NCI-H128 (cell line): Measurements from ENCODE around the gene LYZL6.

Experiments
- DNase-seq: peaks from one replicate; lab custom pipeline; 2025; ENCODE audit not compliant: unreplicated experiment; lab: John Stamatoyannopoulos, UW

Gene LYZL6, protein sequence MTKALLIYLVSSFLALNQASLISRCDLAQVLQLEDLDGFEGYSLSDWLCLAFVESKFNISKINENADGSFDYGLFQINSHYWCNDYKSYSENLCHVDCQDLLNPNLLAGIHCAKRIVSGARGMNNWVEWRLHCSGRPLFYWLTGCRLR

DNA sequence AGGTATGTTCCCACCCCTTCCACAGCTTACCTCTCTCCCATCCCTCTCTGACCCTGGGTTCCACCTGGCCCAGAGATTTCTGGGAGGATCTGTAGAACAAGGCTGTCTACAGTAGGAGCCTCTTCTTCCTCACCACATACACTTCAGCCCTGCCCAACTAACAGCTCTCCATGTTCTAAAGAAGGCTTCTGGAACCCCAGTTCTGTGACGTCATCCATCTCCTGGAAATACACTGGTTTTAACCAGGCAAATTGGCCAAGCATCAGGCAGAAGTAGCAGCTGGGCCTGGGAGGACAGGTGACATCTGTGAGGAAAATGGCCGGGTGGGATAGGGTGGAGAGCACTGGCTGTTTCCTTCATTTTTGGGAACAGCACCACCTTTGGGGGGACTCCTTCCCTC is at the start of gene LYZL6:
Gene LYZL6, minus strand, starts transcription at position 177 of the 400 bp plus-strand sequence. CDS start 4,357 bp downstream, outside the sequence.
- no peak for DNase-seq

DNA sequence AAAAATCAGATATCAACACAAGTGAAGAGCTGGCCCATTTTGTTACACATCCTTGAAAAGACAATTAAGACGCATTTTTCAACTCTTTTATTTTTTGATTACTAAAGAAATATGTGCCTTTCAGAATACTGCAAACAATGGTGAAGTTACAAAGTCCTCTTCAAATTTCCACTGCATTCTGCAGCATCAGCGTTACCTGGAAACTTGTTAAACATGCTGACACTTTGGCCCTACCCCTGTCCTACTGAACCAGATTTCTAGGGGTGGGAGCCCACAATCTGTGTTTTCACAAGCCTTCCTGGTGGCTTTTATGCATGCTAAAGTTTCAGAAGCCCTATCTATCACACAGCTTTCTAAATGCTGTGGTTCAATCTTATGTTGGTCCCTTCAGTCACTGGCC is 47.6 kb upstream of the LYZL6 start:
- no peak for DNase-seq

DNA sequence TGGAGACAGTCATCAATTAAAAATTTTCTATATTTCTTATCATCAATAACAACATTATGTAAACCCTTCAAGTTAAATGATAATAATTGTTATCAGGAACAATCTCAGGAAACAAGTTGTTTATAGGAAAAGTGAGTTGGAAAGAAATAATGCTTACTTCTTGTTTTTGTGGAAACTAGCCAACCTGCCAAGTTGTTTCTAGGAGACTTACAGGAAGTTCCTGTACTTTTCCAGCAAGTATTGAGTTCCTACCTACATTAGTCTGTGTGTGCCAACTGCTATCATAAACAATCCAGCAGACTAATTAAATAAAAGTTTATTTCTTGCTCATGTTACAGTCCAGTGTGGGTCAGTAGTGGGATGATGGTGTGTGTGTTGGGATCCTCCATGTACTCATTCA is 44.7 kb upstream of the LYZL6 start:
- no peak for DNase-seq

DNA sequence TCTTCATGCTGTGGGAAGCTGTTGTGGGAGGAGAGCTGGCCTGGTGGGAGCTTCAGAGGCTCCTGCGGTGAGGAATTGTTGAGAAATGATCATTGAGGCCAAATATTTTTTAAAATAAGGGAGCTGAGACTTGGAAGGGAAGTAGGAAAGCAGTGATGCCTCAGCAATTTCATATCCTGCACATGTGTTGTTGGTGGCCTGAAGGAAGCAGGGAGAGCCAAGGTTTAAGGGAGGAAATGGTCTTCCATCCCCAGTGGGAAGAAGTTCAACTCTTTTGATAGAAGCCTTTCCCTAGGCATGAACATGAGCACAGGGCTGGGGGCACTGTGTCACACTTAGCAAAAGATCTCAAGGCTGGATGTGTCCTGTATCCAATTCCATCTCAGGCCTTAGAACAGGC is 43.1 kb upstream of the LYZL6 start, which contains the start of gene CCL14:
Gene CCL14, minus strand, starts transcription at position 87 of the 400 bp plus-strand sequence. Its CDS starts 80 bp downstream, at position 7.
- no peak for DNase-seq

DNA sequence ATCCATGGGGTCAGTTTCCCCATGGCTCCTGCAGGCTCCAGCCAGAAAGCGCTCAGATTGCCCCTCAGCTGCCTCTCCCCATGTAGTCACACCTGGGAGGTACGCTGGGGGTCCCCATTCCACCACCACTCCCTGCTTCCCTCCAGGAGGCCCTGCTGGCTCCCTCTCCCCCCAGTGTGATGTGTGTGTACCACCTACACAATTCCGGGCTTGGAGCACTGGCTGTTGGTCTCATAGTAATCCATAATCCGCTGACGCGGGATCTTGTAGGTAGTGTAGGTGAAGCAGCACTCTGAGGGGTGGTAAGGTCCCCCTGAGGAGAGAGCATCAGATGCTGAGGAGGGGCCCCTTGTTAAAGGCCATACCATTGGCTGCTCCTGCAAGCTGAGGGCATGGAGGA is 40.6 kb upstream of the LYZL6 start:
- no peak for DNase-seq

DNA sequence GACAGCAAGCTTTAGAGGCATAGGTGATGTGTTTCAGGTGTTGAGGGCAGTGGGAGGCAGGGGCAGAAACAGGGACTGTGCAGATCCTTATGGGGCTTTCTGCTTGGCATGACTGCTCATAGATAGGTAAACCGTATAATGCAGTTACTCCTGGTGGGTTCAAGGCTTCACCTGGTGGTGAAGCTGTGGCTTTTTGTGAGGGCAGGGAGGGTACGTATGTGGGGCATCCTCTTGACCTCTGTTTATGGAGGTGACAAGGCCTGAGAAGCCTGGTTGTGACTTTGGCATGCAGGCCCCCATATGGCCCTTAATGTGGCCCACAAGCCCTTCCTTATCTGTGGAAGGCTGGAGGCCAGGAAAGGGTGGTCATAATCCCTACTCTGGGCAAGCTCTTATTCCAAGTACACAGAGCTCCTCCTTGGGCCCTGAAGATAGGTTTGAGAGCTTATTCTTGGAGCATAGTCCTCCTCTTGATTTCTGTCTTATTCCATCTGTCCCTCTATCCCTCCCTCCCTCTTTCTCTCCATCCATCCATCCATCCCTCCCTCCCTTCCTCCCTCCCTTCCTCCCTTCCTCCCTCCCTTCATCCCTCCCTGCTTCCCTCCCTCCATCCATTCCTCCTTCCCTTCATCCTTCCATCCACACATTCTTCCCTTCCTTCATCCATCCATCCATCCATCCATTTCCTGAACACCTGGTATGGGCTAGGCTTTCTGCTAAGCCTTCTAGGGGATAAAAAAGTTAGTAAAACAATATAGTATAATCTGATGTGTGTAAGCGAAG is 39.1 kb upstream of the LYZL6 start:
- no peak for DNase-seq

DNA sequence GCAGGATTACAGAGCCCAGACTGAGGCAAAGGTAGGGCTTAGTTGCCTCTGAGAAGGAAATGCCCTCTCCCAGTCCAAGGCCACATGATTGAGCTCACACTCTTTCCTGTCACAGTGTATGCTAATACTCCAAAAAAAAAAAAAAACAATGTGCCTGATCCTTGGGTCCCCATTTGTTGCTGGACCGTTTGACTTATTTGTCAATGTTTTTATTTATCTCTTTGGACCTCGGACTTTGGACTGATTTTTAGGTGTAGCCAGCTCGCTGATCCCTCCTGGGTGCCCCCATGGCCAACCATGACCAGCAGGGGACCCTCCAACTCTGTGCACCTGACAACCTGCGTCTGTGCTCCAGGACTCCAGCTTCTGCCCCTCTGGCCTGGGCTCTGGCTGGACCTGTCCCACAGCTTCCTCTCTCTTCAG is 38.4 kb upstream of the LYZL6 start:
- DNase-seq = no peak

DNA sequence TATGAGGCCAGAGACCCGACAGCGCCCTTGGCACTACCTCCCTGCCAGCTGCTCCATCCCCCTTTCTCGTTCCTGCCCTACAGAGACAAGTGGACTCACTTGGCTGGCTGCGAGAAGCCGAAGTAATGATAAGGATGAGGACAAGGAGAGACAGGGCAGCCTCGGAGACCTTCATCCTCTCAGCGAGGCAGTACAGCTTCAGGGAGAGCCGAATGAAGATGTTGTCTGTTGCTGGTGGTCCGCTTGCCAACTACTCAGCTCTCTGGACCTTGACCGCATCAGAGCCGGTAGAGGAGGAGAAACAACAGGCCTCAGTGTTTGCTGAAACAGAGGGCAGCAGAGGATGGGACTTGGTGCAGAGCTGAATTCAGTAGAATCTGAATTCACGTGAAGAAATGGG is 37.7 kb upstream of the LYZL6 start, which contains the start of gene CCL16:
Gene CCL16, minus strand, starts transcription at position 252 of the 400 bp plus-strand sequence. Its CDS starts 77 bp downstream, at position 175.
- DNase-seq = no peak

DNA sequence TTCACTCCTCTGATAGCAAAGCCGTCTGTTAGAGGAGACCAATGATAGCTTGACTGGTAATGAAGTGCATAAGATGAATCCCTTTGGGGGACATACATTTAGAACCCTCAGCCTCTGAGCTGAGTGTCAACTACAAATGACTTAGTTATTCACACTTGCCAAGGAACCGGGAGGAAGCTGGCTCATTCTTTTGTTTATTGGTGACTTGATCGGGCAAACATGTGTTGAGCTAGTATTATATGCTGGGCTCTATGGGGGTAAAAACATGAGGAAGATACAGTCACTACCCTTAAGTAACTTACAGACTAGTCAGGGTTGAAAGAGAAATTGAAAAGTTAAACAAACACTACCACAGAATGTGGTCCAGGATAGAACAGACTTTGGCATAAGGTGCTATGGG is 34.8 kb upstream of the LYZL6 start:
- no peak for DNase-seq

DNA sequence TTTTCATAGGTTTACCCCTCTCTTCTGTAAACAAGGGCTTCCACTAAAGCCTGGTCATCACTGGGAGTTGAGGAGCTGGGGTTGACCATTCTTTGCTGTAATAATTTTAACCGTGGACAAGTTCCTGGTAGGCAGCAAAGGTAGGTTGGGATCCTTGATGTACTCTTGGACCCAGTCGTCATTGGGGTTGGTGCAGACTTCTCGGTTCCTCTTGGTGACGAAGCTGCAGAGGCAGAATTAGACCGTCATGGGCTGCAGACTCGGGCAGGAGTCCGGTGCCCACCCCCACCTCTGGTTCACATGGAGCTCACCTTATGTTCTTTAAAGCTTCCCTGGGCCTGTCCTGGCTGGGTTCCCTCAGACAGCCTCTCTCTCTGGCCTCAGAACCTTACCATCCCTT is 34.0 kb upstream of the LYZL6 start:
- no peak for DNase-seq

DNA sequence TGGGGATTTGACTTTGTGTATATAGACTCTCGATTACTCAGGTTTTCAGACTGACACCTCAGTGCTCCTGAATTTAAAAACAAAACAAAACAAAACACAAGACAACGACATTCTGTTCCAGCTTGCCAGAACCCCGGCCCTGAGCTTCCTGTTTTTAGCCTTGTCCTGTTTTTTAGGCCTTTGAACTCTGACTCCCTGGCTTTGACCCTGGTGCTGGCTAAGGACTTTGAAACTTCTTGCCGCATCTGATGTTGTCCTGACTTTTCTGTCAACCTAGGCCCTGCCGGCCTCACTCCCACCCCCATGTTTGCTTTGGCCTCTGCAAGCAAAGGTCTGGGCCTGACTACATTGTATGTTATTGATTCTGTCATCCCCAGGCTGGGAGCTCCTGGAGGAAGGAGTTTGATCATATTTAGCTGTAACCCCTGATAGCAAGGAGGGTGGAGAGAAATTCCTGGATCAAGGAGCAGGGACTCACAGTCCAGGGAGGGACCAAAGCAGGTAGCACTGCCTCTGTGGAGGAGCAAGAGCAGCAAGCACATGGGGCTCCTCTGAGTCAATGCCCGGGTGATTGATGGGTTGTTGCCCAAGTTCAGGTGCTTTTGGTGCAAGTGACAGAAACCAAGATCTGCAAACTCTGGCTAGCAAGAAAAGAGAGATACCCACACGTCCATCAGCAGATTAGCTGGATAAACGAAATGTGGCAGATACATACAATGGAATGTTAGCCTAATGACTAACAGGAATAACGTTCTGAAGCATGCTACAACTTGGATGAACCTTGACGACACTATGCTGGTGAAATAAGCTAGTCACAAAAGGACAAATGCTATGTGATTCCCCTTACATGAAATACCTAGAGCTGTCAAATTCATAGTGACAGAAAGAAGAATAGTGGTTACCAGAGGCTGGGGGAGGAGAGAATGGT is 30.1 kb upstream of the LYZL6 start:
- no peak for DNase-seq

DNA sequence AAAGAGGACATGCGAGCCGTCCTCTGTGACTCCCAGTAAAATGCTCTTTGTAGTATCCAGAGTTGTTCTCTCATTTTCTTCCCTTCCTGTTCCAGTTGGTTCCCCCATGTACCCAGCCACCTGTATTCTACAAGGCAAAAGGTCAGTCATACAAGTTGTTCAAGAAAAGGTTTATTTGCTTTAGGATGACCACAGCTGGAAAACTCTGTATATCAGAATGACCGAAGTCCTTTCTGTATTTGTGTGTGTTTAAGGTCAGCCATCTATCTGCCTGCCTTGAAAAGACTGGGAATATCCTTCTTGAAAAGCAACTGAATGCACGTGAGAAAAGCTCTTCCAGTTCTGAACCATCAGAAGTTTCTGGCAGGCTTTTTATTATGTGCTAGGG is 29.4 kb upstream of the LYZL6 start:
- DNase-seq = no peak

DNA sequence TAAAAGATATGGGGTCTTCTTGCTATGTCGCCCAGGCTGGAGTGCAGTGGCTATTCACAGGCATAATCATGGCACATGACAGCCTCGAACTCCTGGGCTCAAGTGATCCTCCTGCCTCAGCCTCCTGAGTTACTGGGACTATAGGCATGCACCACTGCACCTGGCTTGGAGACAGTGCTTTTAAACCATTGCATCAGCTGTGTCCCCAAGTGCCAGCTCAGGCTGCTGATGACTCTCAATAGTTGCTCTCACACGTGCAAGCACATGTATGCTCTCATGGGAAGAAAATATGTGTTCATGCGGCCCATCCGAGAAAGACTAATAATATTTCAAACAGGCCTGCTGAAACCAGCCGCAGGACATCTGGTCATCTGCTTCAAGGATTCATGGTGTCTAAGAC is 29.0 kb upstream of the LYZL6 start:
- no peak for DNase-seq

DNA sequence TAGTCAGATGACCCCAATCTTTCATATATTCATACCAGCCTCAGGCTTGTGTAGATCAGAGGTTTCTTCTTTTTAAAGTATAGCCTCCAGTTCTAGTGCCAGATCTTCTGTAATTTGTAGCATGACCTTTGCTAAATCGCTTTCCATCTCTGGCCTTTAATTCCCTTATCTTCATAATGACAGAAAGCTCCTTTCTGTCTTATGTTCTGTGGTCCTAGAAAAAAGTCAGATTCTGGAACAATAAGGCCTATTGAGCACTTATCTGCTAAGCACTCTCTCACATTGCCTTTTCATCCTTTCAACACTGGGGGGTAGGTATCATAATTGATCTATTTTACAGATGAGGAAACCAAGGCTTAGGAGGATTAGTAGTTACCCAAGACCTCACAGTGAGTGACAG is 28.6 kb upstream of the LYZL6 start:
- DNase-seq = no peak

DNA sequence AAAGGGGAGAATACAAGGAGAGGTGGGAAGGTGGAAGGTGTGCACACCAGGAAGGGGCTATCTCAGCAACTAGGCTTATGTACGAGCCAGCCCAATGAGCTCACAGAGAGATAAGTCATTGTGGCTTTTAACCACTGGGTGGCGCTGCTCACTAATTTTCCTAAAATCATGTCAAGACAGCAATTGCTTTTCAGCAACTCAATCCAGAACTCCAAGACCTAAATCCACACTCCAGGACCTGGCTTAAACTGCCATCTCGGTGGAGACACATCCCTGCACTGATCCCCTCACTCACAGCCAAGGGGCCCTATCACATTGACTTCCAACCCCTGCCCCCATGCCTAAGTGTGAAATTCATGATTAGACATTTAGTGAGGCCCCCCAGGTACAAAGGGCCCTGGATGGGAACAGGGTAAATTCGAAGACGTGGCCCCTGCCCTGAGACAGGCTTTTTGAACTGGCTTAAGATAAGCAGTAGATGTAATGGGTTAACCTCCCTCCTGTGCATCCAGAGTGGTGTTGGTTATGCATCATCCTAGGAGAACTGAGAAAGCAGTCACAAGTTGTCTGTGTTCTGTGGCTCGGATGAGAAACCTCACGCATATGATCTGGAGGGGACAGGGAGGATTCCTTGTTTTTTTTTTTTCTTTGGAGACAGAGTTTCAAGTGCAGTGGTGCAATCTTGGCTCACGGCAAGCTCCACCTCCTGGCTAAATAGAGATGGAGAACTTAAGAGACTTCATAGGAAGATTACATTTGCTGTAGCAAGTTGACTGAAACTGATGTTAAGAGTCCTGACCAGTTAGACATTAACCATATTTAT is 26.3 kb upstream of the LYZL6 start:
- peak; percentile 61 for DNase-seq

DNA sequence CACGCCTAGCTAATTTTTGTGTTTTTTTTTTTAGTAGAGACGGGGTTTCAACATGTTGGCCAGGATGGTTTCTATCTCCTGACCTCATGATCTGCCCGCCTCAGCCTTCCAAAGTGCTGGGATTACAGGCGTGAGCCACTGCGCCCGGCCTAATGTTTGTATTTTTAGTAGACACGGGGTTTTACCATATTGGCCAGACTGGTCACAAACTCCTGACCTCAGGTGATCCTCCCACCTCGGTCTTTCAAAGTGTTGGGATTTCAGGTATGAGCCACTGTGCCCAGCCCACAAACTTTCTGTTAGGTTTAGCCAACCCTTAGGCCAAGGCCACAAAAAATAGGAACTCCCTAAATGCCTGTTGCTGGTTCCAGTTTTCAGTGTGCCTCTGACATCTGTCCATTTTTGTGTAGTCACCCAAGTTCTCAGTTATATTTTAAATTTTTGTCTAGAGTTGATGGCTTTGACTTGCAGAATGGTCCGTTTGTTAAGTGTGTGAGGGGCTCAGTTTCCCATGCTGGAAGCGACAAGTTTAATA is 25.1 kb upstream of the LYZL6 start:
- no peak for DNase-seq

DNA sequence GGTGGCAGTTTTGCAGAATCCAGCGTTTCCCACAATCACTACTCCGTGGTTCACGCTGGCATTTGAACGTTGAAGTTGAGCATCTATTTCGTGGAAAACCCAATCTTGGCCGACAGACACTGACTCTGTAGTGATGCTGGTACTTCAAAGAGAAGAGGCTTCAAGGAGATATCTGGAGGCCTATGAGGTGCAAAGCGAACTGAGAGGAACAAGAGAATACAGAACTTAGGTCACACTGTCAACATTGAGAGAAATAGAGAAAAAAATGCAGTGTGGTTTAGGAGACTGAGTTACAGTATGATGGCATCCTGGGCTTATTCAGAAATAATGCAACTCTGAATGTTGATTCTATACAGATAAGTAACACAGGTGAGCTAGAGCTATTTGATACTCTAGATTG is 21.8 kb upstream of the LYZL6 start:
- DNase-seq = no peak

DNA sequence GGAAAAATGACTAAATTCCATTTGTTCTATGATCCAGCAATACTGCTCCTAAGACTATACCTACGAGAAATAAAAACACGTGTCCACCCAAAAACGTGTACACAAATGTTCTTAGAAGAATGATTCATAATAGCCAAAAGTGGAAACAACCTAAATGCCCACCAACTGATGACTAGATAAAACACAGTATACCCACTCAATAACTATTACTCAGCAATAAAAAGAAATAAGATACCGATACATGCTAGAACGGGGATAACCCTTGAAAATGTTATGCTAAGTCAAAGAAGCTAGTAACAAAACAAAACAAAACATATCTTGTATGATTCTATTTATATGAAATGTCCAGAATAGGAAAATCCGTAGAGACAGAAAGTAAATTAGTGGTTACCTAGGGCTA is 20.1 kb upstream of the LYZL6 start:
- DNase-seq = no peak

DNA sequence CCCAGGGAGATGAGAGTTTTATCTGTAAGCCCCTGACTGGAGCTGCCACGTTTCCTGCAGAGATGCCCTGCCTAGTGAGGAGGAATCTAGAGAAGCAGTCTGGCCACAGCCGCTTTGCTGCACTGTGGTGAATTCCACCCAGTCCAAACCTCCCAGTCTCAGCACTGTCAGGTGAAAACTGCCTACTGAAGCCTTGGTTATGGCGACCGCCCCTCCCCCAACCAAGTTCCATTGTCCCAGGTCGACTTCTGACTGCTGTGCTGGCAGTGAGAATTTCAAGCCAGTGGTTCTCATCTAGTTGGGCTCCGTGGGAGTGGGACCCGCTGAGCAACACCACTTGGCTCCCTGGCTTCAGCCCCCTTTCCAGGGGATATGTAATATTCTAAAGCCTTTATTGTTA is 10.2 kb upstream of the LYZL6 start:
- DNase-seq = no peak

DNA sequence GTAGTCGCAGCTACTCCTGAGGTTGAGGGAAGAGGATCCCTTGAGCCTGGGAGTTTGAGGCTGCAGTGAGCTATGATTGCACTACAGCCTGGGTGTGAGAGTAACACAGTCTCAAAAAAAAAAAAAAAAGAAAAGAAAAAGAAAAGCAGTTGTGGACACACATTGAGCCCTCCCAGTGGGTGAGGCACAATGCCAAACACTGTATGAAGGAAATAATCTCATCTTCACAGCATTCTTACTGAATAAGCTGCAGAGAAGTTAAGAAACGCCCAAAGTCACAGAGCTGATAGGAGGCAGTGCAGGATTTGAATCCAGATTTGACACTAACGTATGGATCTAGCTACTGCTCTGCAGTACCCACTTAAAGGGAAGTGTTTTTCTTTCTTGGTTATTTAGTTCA is 5.9 kb upstream of the LYZL6 start:
- DNase-seq = no peak
